G401.6 (cell line): ENCODE data around the gene LRIG1.

Source experiments
- FAIRE-seq: peaks from 2 replicates; lab custom pipeline; 2012; peaks lifted over from hg19 to GRCh38; lab: Jason Lieb, UNC

LRIG1 gene

DNA sequence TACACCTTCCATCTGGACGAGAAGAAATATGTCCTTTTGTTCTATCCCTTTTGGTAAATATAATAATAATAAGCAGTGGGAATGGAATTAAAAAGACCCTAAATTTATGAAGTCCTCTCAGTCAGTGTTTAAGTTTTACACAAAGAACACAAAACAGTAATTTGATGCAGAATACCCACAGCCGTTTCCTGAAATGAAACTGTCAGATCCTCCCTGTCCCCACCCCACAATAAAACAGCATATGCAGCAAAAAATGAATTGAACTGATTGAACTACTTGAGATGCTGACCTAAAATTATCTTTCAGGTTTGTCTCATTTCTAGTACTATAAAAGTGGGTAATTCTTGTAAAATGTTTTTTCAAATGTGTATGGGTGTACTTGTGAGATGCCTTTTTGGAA is 2.2 kb upstream of the LRIG1 start:
- no peak for FAIRE-seq

DNA sequence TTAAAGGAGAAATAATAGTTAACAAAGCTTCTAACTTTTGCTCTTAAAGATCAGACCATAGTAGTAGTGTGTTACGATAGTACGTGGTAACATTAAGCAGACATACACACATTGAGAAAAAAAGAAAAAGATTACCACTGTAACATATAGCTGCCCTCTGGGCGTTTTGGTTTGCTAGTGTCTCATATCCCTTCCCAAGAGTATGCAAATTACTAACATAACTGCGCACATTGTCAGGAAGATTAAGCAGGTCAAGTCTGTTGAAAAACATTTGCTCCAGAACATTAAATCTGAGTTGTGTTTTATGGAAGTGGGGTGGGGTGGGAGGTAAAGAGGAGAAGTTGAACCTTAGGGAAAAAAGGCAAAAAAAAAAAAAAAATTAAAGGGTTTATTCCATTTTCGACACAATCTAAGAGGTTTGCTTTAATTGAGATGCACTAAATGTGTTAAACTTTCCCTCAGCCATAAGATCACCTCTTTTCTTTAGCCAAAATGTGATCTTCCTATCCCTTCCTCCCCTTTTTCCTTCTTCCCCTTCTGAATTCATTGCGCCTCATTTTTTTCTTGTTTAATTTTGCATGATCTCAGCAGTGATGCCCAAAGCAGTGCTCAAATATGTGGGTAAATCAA is 1.5 kb upstream of the LRIG1 start:
- no peak for FAIRE-seq

DNA sequence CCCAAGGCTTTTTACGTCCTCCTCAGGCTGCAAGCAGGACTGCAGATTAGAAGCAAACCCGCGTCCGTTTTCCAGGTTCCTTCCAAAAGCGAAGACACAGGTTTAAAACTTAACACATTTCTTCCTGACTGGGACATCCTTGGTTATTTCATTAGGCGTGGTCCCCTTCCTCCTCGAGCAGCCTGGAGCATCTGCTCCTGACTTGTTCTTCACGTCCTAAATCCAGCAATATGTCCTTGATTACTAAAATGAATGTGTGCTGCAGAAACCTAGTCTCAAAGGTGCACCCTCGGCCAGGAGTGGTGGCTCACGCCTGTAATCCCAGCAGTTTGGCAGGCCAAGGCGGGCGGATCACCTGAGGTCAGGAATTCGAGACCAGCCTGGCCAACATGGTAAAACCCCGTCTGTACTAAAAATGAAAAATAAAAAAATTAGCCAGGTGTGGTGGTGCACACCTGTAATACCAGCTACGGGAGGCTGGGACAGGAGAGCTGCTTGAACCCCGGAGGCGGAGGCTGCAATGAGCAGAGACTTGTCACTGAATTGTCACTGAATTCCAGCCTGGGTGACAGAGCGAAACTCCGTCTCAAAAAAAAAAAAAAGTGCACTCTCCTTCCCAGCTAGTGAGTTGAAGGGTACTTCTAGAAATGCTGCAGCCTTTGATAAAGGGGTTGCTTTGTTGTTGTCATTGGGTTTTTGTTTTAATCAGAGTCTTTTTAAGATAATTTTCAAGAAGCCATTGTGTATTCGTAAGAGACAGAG is 842 bp upstream of the LRIG1 start:
- no peak for FAIRE-seq

DNA sequence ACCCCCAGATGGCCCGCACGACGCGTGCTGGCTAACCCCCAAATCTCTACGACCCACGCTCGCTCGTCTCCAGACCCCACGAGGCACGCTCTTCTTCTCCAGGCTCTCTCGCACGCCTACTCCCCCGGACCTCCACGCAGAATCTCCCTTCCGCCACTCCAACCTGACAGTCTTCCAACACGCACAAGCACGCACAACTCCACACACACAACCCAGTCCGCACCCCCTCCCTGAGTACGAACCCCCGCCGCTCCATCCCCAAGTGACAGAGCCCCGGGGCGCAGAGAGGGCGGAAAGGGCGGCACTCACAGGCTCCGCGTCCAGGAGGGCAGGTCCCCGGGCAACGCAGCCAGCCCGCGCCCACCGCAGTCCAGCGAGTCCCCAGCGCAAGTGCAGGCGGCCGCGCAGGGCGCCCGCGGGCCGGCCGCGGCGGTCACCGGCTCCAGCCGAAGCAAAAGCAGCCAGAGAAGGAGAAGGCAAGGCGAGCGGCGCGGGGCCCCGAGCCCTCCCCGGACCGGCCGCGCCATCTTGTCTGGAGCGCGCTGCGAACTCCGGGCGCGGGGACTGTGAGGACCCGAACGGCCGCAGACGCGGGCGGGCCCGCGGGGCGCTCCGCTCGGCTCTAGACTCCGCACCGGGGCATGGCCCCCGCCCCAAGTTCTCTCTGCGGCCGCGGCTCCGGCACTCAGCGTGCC is 794 bp downstream of the LRIG1 start:
- FAIRE-seq = no peak

DNA sequence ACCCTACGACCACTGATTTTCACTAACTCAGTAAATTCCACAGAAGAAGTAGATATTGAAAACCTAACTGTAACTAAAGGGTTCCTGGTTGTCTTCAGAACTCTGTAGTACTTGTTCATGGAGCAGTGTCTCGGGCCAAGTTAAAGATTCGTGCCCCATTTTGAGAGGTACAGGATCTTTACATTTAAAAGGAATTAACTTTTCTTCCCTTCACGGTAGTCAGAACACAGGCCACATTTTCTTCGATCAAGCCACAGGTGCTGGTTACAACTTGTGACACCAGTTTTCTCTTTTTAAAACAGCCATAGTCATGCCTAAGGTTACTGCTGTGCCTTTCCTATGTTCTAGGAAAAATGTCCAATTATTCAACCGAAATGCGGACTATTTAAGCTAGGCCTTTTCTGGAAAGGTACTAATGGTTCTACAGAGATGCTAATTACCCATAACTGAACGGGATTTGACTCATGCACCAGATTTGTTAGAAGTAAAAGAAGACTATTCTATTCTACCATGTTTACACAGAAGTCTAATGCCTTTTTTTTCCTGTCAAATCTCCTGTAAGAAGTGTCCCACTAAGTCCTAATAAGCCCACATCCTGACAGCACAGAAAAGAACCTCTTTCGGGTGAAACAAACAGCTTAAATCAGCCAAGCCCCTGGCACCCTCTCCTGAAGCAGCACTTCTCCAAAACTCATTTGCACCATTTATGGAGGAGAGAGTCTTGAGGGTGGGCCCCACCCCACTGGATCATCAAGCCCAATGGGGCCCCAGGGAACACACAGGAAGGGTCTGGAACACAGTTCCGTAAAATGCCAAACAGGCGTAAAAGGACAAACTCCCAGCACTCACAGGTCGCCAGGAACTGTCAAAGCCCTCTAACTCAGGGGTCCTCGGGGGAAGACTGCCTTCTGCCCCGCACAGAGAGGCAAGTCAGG is 1.9 kb downstream of the LRIG1 start:
- FAIRE-seq = no peak

DNA sequence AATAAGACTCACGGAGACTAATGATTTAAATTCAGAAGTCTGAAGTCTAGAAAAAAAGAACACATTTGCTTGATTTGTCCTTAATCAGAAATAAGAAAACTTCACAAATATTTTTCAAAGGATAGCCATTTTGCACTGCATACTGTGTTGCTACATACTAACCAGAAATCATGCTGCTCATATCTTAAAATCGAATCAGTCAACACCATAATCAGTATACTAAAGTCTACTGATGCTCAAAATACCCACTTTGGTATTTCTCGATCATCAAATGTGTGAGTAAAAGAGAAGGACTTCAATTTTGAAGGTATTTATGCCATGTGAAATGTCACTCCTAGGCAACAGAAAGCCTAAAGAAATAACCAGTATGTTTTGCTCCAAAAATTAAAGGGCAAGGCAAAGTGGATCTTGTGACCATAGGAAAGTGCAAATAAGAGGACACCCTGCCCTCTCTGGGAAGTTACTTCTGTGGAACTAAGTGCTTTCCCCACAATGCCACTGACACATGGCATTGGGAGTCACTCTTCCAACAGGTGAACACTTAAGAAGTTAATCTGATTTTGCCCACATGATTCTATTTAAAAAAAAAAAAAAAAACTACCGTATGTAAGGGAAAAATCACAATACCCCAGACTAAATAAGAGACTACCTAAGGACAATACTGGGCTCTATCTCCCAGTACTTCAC is 2.7 kb downstream of the LRIG1 start:
- FAIRE-seq = no peak

DNA sequence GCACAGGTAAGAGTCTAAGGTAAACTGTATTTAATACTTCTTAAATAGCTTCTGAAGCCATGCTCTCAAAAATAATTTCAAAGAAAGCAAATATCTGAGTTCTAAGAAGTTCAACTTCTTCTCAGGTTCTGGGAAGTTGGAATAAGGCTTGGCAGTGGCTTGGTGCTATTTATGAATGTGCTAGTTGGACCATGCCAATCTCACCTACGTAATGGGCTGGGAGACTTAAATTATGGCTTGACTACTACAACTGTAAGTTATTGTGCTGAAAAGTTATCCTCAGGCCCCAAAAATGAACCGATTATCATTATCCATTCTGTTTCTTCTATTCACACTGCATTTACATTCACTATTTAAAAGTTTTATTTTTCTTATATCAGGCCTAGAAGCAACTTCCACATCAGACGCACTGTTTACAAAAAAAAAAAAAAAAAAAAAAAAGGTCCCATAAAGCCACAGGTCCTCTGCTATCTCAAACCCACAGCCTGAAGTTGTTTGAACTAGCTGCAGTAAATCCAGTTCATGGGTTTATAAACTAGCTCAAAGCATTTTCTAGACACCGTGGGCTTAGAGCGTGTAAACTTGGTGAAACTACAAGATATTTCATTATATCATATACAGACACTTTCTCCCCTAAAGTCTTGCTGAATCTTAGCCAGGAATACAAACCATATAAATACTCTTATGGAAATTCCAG is 3.4 kb downstream of the LRIG1 start:
- no peak for FAIRE-seq

DNA sequence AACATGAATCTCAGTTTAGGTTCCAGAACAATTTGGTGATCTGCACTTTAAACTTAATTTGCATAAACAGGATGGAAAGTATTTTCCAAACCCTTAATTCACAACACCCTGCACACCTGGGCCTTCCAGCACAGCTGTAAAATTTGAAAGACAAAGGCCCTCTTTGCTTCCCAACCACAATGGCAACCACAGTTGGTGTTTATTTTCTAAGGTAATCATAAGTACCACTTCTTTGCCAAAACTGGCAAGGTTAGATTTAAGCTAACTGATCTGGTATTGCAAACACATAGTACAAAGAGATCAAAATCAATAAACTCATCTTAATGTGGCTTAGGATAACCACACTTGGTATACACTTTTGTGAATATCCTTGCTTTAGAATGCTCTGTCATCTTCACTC is 4.1 kb downstream of the LRIG1 start:
- FAIRE-seq = no peak

DNA sequence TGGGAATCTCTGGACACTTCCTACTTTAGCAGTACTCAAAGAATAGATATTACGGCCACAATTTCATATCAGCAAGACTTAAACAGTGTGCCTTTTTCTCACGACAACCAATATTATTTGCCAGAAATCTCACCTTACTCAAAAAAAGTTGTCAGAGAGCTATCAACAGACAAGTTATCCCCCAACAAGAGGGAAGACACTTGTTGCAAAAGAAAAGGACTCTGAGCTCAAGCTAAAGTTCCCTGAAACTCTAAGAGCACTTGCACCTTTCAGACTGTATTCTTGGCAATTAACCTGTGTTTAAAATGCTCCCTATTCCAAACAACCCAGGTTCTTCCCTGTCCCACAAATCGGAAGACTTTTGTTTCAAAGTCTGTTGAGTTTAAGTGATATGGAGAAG is 4.5 kb downstream of the LRIG1 start:
- no peak for FAIRE-seq

DNA sequence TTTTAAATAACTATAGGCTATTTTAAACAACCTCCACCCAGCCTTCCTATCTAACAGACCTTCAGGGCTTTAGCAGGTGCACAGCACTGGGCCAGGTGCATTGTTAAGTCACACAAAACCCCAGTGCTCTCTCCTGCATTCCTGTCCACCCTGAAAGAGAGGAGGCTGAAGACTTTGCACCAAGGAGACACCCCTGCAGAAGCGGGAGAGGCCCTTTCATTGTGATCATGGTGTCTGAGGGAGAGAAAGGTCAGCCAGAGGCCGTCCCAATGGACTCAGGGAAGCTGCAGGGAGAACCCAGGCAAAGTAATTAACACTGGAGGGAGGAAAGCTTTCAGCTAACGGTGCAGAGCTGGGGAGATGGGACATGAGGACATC is 5.2 kb downstream of the LRIG1 start:
- no peak for FAIRE-seq

DNA sequence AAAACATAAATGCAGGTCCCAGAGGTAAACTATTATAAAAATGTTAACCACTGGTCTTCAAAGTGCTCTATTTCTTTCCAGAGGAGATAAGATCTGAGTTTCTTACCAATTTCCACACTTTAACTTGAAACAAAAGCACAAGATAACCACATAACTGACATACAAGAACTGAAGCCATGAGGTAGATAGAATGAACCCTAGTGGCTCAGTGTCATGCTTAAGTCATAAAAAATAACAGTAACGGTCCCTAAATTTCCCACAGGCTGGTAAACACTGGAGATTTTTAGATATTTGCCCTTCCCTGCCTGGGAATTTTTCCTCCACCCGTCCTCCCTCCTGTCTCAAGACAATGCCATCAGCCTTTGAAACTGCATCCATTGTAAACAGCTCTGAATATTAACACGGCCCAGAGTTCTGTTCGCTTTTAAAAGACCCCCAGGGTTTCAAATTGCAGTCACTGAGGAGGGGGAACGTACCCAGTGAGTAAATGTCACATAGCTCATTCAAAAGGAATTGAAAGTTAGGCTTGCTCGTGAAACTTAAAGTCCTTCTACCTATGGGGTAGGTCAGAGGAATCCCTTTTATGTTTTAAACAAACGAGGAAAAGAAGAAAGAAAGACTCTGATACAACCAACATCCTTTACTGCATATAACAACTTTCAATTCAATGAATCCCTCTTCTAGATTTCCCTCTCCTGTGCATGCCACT is 5.7 kb downstream of the LRIG1 start:
- no peak for FAIRE-seq

DNA sequence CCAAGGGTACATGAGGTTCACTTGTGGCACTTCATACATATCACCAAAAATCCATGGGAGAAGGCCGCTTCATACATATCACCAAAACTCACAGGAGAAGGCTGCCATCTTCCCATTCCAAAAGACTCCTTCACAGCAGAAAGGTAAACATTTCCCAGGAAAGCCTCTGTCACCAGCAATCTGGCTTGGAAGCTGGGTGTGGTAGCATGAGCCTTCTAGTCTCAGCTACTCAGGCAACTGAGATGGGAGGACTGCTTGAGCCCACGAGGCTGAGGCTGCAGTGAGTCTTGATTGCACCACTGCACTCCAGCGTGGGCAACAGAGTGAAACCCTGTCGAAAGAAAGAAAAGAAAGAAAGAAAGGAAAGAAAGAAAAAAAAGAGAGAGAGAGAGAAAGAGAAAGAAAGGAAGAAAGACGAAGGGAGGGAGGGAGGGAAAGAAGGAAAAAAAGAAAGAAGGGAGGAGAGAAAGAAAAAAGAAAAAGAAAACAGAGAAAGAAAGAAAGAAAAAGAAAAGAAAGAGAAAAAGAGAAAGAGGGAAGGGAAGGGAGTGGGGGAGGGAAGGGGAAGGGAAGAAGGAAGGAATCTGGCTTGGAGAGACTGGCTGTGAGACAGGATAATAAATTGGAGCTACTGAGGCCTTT is 7.2 kb downstream of the LRIG1 start:
- no peak for FAIRE-seq

DNA sequence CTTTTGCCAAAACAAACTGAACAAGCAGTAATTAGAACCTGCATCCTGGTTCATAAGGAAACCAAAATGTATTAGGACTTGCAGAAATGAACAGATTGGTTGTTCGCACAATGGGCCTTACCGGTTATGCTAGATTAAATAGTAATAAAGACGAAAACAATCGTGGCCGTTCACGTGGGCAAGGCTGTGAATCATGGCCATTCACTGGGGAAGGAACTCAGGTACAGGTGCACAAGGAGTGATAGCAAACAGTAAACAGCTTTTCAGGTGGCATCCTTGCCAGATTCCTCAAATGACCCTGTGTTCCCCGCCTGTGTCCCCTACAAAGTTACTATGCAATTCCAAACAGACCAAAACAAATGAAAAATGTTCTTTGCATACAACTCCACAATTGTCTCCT is 8.2 kb downstream of the LRIG1 start:
- no peak for FAIRE-seq

DNA sequence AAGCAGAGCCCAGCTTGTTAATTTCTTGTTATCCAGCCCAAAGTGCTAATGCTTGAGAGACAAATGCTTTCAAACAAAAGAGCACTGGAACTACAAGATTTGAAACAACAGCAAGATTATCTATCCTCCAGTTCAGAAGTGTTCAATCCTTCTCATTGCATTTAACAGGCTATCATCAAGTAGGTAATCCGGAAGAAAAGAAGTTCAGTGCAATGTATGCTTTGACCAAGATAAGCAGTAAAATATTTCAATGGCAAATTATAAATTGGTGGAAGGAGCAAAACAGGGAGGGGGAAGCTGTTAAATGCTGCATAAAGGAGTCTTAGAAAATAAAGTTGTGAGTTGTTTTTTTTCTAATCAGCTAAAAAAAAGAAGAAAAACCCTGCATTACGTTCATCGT is 8.8 kb downstream of the LRIG1 start:
- no peak for FAIRE-seq

DNA sequence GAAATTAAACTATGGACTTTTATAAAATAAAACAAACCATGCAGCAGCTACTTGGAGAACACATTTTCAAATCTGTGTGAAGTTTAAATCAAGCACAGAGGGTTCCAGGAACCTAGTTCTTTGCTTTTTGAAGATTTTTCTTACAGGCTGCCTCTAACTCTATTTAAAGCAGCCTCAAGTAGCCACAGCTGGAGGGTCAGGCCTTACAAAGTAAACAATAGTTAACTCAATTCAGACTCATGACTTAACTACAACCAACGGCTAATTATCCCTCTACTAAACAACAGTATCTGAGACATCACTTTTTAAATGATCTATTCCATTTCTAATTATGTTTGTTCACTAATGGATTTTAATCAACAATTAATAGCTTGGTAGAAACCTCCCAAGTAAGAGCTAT is 9.8 kb downstream of the LRIG1 start:
- no peak for FAIRE-seq

DNA sequence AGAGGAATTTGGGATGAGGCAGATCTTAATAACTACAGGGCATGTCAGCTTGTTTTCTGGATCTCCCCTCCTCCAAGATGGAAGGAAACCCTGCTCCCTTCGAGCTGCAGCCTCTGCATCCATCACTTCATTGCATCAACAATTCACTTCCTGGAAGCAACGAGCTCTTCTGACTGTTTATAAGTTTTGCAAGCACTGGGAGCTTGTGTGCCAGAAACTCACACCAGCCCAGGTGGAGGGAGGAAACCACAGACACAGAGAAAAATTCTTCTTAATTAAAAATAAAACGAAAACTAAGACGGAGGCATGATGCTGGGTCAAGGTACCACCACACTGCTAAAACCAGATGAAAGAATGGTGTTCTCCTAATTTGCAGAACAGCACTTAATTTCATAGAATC is 10.6 kb downstream of the LRIG1 start:
- FAIRE-seq = no peak

DNA sequence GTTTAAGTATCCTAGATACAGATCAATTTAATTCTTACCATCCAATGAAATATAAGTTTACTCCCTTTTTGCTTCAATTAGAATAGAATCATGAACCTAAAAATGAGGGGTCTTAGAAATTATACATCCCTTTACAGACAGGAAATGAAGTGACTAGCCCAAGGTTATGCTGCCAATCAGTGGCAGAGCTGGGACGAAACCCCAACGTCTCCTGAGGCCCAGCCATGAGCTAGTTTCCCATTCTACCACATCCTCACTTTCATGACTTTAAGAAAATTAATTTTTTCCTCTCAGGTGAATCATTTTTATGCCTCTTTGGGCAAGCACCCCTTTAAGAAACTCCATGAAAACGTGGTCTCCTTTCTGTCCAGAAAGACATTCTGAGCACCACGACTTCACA is 11.2 kb downstream of the LRIG1 start:
- FAIRE-seq = no peak

DNA sequence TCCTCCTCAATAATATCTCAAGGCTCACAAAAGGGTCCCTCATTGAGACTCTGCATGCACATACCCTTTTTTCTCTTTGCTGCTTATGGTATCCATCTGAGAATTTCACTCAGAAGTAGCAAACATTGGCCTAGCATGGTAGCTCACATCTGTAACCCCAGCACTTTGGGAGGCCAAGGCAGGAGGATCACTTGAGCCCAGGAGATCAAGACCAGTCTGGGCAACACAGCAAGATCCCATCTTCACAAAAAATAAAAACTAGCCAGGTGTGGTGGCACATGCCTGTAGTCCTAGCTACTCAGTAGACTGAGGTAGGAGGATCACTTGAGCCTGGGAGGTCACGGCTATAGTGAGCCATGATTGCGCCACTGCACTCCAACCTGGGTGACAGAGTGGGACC is 11.7 kb downstream of the LRIG1 start:
- no peak for FAIRE-seq

DNA sequence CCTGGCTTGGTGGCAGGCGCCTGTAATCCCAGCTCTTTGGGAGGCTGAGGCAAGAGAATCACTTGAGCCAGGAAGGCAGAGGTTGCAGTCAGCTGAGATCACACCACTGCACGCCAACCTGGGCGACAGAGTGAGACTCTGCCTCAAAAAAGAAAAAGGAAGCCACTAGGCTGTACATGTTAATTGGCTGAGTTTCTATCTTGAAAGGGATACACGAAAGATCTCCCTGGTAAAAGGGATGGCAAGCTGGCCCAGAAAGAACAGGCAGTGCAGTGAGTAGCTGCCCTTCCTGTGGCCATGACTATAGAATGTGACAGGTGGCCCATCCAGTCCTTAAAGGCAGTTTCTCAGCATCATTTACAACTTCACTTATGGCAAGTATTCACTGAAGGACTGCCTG is 12.3 kb downstream of the LRIG1 start:
- FAIRE-seq = no peak

DNA sequence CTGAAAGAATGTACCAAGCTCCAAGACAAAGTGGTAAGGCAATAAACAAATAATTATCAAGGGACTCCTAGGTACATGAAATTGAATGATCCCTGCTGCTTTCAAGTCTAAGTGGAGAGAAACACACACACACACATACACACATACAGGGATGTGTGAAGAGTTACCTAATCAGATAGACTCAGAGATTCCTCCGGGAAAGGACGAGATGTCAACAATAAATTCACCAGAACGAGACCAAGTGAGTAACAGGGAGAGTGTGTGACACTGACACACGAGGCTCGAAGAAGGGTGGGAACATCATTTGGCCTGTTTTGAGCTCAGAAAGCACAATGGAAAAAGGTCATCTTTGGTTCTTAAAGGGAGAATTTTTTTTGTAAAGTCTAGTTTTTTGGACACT is 13.4 kb downstream of the LRIG1 start:
- no peak for FAIRE-seq
